GM18520 (cell line): ENCODE results near the gene OSBPL2.

Experiments used
- ATAC-seq: cut with Tn5 transposase; IDR thresholded peaks from one replicate; pipeline ENCODE4 v1.9.1; 2021; ENCODE audit not compliant: unreplicated experiment

OSBPL2 gene

DNA sequence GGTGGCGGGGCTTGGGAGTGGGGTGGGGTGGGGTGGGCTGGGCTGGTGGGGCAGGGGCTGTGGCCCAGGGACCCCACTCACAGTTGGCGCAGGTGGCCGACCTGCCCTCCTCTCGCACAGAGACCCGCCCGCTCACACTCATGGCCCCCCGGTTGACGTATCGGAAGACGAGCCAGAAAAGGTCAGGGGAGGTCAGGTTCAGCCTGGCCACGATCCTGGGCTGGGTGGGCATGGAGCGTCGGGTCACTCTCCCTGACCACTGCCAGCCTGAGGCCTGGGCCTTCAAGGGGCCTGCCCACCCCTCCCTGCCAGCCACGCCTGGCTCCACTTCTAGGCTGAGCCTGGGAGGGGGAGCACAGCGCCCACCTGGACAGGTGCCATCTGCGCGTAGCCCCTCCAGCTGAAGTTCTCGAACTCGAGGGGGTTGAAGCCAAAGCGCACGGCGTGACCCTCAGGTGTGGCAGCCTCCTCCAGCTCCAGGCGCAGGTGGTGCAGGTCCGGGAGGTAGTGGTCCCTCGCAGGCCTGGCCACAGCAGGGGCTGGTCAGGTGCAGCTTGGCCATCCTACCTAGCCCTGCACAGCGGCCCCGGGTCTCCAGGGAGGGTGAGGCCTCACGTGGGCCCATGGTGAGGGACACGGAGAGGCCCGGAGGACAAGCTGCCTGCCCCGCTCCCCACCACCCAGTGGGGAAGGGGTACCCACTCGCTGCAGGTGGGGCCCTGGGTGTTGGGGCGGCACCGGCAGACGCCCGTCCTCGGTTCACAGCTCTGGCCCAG lies 95.7 kb downstream of the OSBPL2 start:
- no peak for ATAC-seq

- no peak for ATAC-seq
These were observed 96.6 kb downstream of the OSBPL2 start for GRCh38 chr20:62334881-62335280.

DNA sequence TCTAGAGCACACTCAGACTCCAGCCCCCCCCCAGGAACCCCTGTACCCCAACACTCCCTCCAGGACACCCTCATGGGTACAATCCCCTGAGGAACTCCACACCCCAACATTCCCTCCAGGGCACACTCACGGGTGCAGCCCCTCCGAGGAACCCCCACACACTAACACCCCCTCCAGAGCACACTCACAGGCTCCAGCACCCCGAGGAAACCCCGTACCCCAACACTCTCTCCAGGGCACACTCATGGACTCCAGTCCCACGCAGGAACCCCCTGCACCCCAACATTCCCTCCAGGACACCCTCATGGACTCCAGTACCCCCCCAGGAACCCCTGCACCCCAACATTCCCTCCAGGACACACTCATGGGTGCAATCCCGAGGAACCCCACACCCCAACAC lies 97.2 kb downstream of the OSBPL2 start:
- ATAC-seq = no peak

DNA sequence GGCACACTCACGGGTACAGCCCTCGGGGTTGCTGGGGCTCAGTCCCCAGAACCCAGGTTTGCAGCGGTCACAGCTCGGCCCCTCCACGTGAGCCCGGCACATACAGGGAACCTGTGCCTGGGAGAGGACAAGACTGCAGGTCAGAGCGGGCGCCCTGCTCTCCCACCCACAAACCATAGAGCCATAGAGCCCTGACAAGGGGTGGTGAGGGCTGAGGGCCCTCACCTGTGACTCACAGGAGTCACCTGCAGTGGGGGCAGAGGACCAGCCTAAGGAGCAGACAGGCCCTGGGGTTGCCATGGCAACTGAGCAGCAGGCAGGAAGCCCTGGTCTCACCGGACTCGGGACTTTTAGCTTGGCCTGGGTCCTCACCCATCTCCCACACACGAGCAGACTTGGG lies 98.0 kb downstream of the OSBPL2 start:
- ATAC-seq = no peak

DNA sequence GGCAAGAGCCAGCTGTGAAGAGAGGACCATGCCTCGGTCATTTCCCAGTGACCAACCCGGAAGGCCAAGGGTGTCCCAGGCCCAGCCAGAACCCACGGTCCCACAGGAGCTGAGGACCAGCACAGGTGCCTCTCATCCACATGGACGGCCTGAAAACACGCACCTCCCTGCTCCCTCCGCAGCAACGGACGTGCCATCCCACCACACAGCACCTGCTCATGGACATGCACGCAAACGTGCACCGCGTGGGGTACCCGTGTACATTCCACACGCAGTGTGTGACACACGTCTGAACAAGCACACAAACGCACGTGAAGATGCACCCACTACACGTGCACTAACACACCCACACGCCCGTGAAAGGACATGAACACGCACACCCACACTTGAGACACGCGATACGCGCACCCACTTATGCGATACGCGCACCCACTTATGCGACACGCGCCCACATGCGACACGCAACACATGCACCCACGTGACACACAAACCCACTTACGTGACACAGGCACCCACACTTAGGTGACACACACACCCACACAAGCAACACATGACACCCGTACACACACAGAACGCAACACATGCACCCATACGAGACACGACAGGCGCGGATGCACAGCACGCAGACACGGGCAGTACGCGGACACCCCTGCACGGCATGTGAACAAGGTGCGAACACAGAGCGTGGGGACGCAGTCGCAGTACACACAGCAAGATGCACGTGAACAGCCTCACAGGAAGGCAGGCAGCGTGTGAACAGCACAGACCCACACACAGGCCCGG lies 98.6 kb downstream of the OSBPL2 start:
- no peak for ATAC-seq

DNA sequence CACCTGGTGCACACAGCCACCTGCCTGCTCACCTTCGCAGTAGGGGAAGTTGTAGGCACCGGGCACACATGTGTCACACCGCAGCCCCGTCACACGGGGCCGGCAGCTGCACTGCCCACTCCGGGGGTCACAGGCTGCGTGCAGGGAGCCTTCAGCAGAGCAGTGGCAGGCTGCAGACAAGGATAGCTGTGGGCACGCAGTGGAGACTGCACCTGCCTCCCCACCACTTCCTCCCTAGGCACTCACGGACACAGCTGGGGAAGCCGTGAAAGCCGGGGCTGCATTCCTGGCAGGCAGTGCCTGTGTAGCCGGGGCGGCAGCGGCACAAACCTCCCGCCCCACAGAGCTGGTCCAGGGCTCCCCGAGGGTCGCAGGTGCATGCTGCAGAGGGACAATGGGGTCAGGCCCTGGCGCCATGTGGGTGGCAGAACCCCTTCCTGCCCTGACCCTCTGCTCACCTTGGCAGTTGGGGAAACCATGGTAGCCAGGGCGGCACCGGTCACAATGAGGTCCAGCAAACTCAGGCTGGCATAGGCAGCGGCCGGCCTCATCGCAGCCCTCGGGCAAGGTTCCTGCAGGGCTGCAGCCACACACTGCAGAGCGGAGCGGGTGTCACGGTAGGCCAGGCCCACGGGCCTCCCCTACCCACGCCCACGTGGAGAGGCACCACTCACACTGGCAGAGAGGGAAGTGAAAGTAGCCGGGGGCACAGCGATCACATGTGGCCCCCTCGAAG lies 99.4 kb downstream of the OSBPL2 start:
- no peak for ATAC-seq

- no peak for ATAC-seq
These were observed 99.9 kb downstream of the OSBPL2 start for GRCh38 chr20:62338294-62338620.

DNA sequence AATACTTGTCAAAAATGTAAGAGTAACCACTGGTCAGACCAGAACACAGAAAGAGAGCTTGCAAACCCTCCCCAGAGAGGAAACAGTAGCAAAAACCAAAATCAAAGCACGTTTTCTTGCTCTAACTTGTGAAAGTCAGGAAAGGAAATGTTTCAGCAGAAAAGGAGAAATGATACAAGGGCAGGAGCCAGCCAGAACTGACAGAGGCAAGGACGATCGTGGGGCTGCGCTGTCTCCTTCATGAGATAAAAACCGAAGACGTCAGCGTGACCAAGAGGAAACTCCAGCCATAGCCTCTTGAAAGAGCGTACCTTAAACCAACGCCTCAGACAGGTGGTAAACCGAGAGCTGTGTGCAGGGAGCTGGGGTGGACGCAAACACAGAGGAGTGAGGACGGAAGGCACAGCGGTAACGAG lies 101.3 kb downstream of the OSBPL2 start:
- ATAC-seq = no peak

DNA sequence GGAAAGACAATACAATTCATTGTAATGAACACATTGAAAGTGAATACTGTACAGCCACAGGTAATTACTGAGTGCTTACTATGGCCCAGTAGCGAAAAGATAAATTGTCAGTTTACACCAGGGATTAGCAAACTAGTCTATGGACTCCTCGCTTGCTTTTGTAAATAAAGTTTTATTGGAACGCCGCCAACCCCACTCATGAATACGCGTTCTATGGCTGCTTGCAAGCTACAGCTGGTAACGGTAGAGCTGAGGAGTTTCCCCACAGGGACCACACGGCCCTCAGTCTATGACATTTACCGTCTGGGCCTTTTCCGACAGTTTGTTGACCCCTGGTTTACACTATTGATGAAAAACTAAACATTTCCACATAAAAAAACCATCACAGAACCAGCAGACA lies 104.6 kb downstream of the OSBPL2 start:
- no peak for ATAC-seq

- ATAC-seq = no peak
These were observed 105.8 kb downstream of the OSBPL2 start for GRCh38 chr20:62344092-62344491.

DNA sequence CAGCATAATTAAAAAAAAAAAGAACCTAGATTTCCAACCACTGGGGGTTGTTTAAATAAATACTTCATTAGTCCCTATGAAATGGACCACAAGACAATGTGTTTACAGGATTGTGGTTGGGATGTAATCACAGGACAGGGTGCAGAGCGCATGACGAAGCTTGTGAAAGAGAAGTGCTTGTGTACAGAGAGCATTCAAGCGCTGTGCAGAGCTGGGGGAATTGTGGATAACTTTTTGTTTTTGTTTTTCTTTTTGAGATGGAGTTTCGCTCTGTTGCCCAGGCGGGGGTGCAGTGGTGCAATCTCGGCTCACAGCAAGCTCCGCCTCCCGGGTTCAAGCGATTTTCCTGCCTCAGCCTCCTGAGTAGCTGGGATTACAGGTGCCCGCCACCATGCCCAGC lies 106.5 kb downstream of the OSBPL2 start:
- no peak for ATAC-seq
